Left colon (tissue), 2 donors: Measurements from ENCODE around the gene RBM44. TPM values are rescaled to one million over a fixed set of nuclear protein-coding genes. Genes with fewer than 3 reads are reported as not detected.
"Not testable (repeated sequence)": the region's sequence is repeated elsewhere in the genome, so short reads cannot be mapped to it uniquely, and the experiment has no call there.

ENCODE experiments used
- ATAC-seq: fragments of 200-7000 bp; cut with Tn5 transposase; one replicate; pipeline ENCODE4 v1.9.1; 2020; ENCODE audit warnings: mild to moderate bottlenecking, moderate library complexity
- DNase-seq, 2 donors: peaks; one replicate each; pipeline ENCODE4 v3.0.0-alpha.2; 2020
- intact Hi-C, 2 donors: fragments of 100-400 bp; cut with DNase I in 1 of 2; cut with micrococcal nuclease in 1 of 2; formaldehyde crosslinking; loops; one replicate each; pipeline versions ENCODE4 v1.11.2 to v1.14.0; 2022; cut with DNase I, micrococcal nuclease
- long read RNA-seq: library from polyadenylated mRNA; unstranded; transcript quantifications from one replicate; pipeline ENCODE4 v2.0.0, GENCODE V29; 2021
- total RNA-seq, 2 donors: library from RNA; stranded (reverse); fragmentation: NEBNext Ultra II Directional; extraction: Animal tissue kit (Norgen Biotek cat#: 25700); gene quantifications; one replicate each; pipeline ENCODE4 v1.2.1, GENCODE V29; 2021
- donor health status: DM: no; HTN: no; CAD: no.
- donor health status: DM: yes; HTN: yes; CAD: no.

The RBM44 gene
- total RNA-seq: under 1 TPM; 0.34 to 0.52 TPM
- long read RNA-seq: 0 reads

- ATAC-seq (no peak), DNase-seq (no peak)
- intact Hi-C loops: no loop called here
Observed at GRCh38 chr2:237798236-237799059, at the start of gene RBM44. Gene RBM44, plus strand, starts transcription at chr2:237798779. Its CDS starts 14,831 bp downstream, at chr2:237813610.

- intact Hi-C loops: loop anchor here (10.0 kb wide), 3 partner anchors 74 to 164 kb away; partner anchors contain the start of gene RAB17 (in 1 of the 2)
- DNase-seq: no peak
- ATAC-seq: no peak
Observed at GRCh38 chr2:237749002-237749401, 49.6 kb upstream of the RBM44 start.

DNA sequence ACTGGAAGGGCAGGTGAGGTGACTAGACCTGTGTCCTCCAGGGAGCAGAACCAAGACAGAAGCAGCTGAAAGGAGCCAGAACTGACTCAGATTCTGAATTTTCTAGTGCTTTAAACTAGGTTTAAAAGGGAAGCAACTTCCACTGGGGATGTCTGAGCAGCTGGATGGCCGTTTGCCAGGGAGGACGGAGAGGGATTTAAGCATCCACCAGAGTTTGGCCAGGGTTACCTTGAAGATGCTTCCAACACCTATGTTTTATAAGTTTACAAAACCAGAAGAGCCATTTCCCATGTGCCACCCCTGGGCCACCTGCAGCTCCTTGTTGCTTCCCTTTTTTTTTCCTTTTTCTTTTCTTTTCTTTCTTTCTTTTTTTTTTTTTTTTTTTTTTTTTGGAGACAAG lies 48.6 kb upstream of the RBM44 start:
- ATAC-seq (no peak), DNase-seq (no peak)
- intact Hi-C loops: loop anchor here (10.0 kb wide), 3 partner anchors 75 to 165 kb away; partner anchors contain the start of gene RAB17 (in 1 of the 2)

- DNase-seq, ATAC-seq, intact Hi-C loops: not testable (repeated sequence)
Observed at GRCh38 chr2:237750441-237750840, 48.1 kb upstream of the RBM44 start.

DNA sequence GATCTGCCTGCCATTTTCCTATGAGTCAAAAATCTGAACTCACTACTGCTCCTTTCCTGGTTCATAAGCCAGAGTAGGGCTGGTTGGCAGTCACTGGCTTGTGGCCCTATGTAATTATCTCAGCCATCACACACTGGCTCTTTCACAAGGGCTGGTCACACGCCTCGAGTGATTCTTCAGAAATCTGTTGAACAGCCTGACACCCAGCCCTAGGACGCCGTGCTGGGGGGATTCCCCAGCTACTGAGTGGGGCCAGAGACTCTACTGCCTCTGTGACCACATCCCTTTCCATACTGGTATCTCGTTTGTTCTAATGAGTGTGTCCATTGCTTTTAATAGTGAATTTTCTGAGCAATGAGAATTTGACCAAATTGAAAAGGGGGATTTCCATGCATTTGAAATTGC lies 45.8 kb upstream of the RBM44 start:
- no peak for DNase-seq
- intact Hi-C loops: no loop called here

GRCh38 chr2:237754182-237754581 lies 44.4 kb upstream of the RBM44 start:
- ATAC-seq: no peak
- no peak for DNase-seq
- intact Hi-C loops: no loop called here

More for the DNA sequence above, 45.8 kb upstream of the RBM44 start:
- peak; percentile 53 for ATAC-seq

- no peak for DNase-seq
- intact Hi-C loops: no loop called here
- no peak for ATAC-seq
Observed at GRCh38 chr2:237754626-237755248, 43.8 kb upstream of the RBM44 start.

- ATAC-seq: no peak
- intact Hi-C loops: no loop called here
- no peak for DNase-seq
Observed at GRCh38 chr2:237757616-237758015, 41.0 kb upstream of the RBM44 start.

DNA sequence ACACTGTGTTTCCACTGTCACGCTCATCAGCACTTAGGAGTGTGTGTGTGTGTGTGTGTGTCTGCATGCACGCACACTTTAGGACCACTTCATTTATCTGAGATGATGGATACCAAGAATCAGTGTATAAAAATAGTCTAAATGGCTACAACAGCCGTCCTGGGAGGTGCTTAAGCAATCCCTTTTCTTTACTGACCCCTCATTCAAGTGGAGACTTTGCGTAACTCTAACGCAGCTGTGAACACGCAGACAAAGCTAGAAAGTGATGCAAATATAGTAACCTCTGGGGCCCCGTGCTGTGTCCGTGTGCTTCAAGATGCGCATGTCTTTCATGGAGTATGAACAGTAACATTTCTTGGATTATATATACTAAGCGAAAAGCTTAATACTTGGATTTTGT lies 40.4 kb upstream of the RBM44 start:
- ATAC-seq (no peak), DNase-seq (no peak)
- intact Hi-C loops: no loop called here

- DNase-seq: no peak
- intact Hi-C loops: no loop called here
- no peak for ATAC-seq
Observed at GRCh38 chr2:237759176-237759575, 39.4 kb upstream of the RBM44 start.

- no peak for ATAC-seq
- intact Hi-C loops: no loop called here
- DNase-seq: no peak
Observed at GRCh38 chr2:237760506-237761502, 37.8 kb upstream of the RBM44 start.

DNA sequence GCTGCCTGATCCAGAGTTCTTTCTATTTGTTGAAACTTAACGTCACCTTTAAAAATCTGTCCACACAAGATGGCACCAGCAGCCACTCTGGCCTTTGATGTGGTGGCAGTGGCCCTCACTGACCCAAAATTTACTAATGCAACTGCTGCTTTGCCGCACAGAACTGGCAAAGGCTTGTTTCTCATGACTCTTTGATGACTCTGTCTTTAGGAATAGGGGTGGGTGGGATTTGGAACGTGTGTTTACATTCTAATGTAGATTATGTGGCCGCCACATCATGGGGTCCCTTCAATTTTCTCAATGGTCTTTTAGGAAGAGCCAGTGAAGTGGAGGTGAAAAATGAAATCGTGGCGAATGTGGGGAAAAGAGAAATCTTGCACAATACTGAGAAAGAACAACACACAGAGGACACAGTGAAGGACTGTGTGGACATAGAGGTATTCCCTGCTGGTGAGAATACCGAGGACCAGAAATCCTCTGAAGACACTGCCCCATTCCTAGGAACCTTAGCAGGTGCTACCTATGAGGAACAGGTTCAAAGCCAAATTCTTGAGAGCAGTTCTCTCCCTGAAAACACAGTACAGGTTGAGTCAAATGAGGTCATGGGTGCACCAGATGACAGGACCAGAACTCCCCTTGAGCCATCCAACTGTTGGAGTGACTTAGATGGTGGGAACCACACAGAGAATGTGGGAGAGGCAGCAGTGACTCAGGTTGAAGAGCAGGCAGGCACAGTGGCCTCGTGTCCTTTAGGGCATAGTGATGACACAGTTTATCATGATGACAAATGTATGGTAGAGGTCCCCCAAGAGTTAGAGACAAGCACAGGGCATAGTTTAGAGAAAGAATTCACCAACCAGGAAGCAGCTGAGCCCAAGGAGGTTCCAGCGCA lies 36.0 kb upstream of the RBM44 start:
- ATAC-seq, DNase-seq, intact Hi-C loops: not testable (repeated sequence)

GRCh38 chr2:237763812-237764211 lies 34.8 kb upstream of the RBM44 start:
- DNase-seq: no peak
- no peak for ATAC-seq
- intact Hi-C loops: no loop called here

DNA sequence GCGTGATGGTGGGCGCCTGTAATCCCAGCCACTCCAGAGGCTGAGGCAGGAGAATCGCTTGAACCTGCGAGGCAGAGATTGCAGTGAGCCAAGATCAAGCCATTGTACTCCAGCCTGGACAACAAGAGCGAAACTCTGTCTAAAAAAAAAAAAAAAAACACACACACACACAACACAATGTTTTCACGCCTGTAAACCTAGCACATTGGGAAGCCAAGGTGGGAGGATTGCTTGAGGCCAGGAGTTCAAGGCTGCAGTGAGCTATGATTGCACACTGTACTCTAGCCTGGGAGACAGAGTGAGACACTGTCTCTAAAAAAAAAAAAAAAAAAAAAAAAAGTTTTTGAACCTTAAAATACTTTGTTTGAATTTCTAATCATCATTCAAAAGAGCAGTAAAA lies 33.5 kb upstream of the RBM44 start:
- DNase-seq, intact Hi-C loops, ATAC-seq: not testable (repeated sequence)

DNA sequence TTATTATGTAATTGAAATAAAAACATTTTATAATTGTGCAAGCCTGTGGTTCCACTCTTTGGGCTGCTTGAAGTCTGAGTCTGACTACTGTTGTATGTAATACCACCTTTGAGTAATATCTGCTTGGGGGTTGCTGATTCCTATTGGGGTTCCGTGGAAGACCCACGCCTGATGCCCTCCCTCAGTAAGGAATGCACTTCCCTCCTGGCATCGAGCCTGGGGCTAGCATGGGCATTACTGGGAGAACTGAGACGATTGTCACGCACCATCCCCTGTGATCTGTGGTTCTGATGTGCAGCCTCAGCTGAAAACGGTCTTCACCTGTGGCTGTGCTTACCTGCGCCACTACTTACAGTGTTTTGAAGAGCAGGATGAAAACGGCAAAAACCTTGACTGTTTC lies 32.7 kb upstream of the RBM44 start:
- ATAC-seq: no peak
- intact Hi-C loops: no loop called here
- DNase-seq: no peak

GRCh38 chr2:237766340-237766739 lies 32.2 kb upstream of the RBM44 start:
- no peak for DNase-seq
- intact Hi-C loops: no loop called here
- ATAC-seq: no peak

- intact Hi-C loops: no loop called here
- DNase-seq: no peak
- no peak for ATAC-seq
Observed at GRCh38 chr2:237772513-237772912, 26.1 kb upstream of the RBM44 start.

DNA sequence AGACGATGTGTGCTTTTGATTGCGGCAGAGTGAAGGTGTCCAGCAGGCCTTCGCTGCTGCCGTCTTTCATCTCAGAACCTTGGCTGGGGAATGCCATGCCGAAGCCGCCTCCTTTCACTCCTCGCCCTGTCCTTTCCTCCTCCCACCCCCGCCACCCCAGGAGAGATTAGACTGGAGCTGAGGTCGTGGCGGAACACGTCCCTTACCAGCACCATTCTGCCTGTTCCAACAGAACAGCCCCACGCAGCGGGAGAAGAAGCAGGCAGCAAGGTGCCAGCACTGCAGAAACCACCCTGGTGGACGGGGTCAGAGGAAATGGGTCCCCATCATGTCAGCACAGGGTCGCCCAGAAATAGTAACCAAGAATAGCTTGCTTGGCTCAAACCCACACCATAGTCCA lies 24.8 kb upstream of the RBM44 start:
- intact Hi-C loops: no loop called here
- no peak for ATAC-seq
- no peak for DNase-seq
